ENCODE results near the gene SERAC1.

Gene SERAC1

DNA sequence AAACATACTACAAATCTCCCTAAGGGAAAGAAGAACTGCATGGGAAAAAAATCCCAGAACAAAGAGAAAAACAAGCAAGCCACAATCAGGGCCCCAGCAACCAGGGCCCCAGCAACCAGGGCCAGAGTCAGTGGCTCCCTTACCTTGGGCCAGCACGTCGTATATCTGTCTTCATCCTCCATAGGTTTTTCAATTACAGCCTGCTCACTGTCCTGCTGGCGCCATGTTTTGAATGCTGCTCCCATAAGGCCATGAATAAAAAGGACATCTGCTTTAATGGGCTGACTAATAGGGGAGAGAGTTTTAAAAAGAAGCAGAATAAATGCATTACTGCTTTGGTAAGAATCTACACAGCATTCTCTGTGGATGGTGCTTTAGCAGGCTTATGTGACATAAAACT, 49.2 kb downstream of the SERAC1 start:
- DNase-seq: no peak

- no peak for DNase-seq
These were observed 52.6 kb downstream of the SERAC1 start for GRCh38 chr6:158115508-158115907.

DNA sequence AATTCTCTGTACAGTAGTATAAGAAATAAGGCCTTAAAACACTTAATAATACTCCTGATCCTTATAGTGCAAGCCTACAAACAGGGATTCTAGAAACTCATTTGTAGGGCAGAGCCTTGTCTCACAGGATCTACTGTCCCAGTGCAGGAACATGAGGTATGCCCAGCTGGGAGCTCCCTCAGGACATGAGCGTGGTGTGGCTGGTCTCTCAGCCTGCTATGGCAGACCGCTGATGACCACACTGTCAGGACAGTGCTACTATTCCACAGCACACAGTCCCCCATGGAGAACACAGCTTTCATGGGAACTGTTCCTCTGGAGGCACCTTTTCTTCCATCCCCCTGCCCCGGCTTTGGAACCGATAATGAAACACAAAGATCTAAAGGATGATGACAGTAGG, 53.0 kb downstream of the SERAC1 start:
- no peak for DNase-seq

DNA sequence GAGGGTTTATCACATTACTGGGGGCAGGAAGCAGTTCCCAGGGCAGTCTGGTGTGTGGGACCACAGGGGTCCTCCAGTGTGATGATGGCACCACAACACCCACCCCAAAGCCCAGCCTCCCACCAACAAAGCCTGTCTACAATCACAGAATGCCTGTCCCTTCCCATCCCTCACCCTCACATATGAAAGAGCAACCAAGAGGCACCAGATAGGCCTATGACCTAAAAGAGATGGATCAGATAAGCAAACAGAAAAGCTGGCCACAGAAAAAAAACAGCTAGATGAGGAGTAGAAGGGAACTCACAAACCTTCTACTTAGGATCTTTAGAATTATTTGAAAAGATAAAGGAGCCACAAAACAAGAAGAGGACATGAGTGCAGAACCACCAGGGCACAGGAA, 54.3 kb downstream of the SERAC1 start:
- no peak for DNase-seq

- DNase-seq: no peak
These were observed 56.1 kb downstream of the SERAC1 start for GRCh38 chr6:158111987-158112386.

- no peak for DNase-seq
These were observed 57.1 kb downstream of the SERAC1 start for GRCh38 chr6:158110986-158111385.

DNA sequence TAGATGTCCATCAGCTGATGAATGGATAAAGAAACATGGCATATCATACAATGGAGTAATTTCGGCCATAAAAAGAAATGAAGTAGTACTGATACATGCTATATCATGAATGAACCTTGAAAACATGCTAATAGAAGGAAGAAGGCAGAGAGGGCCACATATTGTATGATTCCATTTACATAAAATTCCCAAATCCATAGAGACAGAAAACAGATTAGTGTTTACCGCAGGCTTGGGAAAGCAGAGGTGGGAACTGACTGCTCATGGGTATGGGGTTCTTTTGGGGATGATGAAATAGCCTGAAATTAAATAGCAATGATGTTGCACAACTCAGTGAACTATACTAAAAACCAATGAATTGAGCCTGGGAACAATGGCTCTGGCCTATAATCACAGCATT, 58.3 kb downstream of the SERAC1 start:
- no peak for DNase-seq

- no peak for DNase-seq
These were observed 63.4 kb downstream of the SERAC1 start for GRCh38 chr6:158104696-158105095.

- DNase-seq: no peak
These were observed 64.8 kb downstream of the SERAC1 start for GRCh38 chr6:158103228-158103627.

GRCh38 chr6:158095671-158096070, 72.4 kb downstream of the SERAC1 start:
- DNase-seq: no peak

DNA sequence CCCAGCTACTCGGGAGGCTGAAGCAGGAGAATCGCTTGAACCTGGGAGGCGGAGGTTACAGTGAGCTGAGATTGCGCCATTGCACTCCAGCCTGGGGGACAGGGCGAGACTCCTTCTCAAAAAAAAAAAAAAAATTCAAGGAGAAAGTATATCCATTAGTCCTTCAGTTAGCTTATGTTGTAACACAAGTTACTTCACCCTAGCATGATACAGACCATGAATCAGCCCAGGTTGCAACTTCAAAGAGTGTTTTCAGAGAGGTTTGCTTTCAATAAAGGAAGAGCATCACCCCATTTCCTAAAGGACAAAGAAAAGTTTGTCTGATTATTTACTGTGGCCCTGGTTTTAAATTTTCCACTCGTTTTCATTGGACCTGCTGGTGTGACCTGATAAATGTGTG, 73.0 kb downstream of the SERAC1 start:
- DNase-seq: no peak

- no peak for DNase-seq
These were observed 75.3 kb downstream of the SERAC1 start for GRCh38 chr6:158092806-158093205.

DNA sequence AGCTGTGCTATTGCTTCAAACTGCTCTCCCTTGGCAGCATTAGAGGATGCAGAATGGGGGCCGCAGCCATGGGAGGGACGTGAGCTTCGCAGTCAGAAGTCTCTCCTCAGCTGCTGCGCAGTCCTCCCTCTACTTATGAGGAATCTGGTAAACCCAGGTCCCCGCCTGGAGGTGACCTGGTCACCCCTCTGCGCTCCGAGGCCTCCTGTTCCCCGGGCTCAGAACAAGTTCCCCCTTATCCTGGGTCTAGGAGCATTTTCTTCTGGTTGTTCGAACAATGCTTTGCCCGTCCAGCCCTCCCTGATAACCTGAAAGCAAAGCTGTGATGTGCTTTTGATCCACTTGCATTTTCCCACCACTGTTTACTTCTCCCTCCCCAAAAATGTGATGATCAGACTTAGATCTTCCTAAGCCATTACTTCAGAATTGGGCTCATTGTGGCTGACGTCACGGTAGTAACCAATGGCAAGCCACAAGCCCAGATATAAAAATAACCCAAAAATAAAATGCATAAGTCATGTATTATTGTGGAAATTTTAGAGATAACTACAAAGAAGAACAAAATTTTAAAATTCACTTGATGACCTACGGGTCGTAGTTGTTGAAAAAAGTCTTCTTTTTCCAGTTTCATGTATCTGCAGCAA, 80.7 kb downstream of the SERAC1 start:
- no peak for DNase-seq

DNA sequence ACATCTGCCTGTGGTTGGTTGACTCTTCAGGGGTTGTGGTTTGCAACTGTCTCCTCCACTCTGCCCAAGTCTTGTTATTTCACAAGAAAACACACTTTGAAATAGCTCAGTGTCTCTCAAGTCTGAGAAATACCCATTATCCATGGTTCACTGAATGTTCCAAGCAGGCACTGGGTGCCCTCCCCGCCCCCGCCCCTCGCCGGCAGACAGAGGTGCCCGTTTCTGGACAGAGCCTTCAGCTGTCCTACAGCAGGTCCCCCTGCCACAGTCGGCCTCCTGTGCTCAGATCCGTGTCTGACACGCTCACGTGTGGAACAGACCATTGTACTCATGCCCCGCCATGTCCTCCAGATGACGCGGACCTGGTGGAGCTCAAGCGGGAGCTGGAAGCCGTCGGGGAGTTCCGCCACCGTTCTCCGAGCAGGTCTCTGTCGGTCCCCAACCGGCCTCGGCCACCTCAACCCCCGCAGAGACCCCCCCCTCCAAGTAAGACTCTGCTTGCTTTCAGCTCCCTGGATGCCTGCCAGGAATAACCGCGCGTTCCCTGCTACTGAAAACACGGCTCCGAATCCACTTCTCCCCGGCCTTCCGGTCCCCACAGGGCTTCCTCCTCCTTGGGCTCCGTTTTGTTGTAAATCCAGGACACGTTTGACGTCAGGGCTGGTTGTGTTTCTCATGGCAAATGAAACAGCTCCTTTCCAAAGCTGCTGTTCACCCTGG, 81.4 kb downstream of the SERAC1 start:
- DNase-seq: no peak

DNA sequence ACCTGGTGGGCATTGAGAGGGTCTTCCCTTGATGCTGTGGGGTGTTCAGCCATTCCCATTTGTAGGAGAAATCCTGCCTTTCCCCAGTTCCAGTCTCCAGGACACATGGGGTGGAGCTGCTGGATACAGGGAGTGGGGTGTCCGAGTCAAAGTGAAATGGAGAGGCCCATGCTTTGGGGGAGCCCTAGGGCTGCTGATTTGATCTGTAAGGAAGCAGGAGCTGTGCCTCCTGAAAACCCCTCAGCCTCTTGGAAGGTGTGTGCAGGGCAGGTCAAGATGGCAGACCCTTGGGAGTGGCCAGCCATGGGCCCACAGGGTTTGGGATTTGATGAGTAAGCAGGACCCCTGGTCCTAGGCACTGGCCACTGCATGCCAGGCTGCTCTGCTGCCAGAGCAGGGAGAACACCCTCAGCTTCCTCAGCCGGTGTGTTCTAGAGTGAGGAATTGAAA, 82.0 kb downstream of the SERAC1 start:
- DNase-seq: no peak

GRCh38 chr6:158085261-158086053, 82.6 kb downstream of the SERAC1 start:
- no peak for DNase-seq

DNA sequence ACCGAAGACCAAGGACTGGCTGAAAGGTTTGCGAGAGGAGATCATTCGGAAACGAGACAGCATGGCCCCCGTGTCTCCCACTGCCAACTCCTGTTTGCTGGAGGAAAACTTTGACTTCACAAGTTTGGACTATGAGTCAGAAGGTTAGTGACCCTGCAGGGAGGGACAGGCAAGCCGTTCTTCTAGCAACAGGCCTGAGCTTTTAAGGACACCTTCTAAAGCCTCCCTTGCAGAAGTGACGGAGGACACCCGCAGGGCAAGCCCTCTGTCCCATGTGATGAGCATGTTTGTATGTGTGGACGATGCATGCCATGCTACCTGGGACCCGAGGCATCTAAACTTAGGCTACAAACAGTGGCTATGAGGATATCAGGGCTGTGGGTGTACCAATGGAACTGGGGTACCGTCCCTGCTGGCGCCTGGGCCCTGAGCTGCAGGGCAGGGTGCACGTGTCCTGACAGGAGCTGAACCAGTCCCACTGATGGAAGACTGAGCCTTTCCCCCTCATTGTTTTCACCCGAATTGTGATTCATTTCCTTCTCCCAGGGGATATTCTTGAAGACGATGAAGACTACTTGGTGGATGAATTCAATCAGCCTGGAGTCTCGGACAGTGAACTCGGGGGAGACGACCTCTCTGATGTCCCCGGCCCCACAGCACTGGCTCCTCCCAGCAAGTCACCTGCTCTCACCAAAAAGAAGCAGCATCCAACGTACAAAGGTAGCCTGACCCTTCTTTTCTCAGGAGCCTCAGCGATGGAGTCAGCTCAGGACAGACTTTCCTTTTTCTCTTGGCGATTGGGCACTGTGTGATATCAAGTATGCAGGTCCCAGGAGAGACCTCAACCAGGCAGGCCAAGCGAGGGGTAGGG, 84.4 kb downstream of the SERAC1 start:
- no peak for DNase-seq

DNA sequence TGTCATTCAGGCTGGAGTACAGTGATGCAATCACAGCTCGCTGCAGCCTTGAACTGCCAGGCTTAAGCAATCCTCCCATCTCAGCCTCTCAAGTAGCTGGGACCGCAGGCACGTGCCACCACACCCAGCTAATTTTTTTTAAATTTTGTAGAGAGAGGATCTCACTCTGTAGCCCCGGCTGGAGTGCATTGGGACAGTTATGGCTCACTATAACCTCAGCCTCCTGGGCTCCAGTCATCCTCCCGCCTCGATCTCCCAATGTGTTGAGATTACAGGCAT, 86.5 kb downstream of the SERAC1 start:
- DNase-seq: no peak

GRCh38 chr6:158080849-158081656, 87.0 kb downstream of the SERAC1 start:
- DNase-seq: no peak

GRCh38 chr6:158078320-158078719, 89.7 kb downstream of the SERAC1 start:
- no peak for DNase-seq

DNA sequence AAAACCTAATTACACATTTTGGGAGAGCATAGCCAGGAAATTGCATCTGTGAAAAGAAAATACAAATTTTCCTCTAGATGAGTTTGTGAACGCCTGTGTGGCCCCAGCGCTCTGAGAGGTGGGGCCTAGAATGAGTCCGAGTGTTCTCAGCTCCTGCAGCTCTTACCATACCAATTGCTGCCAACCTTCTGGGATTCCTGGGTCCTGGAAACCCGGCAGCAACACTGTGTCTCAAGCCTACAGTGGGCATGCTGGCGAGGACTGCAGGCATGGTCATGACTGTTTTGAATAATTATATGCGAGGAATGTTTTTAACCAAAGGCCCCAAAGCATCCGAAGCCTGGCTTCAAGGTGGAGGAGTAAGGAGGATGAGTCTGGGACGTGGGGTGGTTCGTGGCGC, 90.4 kb downstream of the SERAC1 start:
- no peak for DNase-seq

DNA sequence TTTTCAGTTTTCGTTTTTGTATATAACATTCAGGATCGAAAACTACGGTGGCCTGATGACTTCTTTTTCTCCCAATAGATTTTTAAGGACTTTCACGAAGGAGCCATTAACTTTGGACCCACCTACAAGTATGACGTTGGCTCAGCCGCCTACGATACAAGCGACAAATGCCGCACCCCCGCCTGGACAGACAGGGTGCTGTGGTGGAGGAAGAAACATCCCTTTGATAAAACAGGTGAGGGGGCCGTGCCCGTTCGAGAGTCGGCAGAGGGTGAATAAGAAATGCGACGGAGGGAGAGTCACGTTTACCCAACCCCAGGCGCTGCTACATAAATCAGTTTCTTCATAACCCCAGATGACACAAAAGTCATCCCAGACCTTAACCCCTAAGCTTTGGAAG, 91.5 kb downstream of the SERAC1 start:
- DNase-seq: no peak
